ENCODE data around the gene OR13H1. TPM values are rescaled to one million over a fixed set of nuclear protein-coding genes. Genes with fewer than 3 reads are reported as not detected.
"Not testable (repeated sequence)": the region's sequence is repeated elsewhere in the genome, so short reads cannot be mapped to it uniquely, and the experiment has no call there.

OR13H1 gene
- not detected for polyA plus RNA-seq (ENCODE audit: insufficient read length in 4 of 4)

- no peak for DNase-seq (ENCODE audit: low read depth in 4 of 4, low spot score in 2 of 4)
These were observed at the start of gene OR13H1 for GRCh38 chrX:131543774-131544173. OR13H1 (plus strand) TSS chrX:131544074; CDS start chrX:131544074, 0 bp downstream.

- DNase-seq (ENCODE audit: low read depth in 4 of 4, low spot score in 2 of 4) = not testable (repeated sequence)
These were observed 42.3 kb upstream of the OR13H1 start for GRCh38 chrX:131501556-131501955.

GRCh38 chrX:131513159-131513914, 30.5 kb upstream of the OR13H1 start:
- no peak for DNase-seq (ENCODE audit: low read depth in 4 of 4, low spot score in 2 of 4)

- no peak for DNase-seq (ENCODE audit: low read depth in 4 of 4, low spot score in 2 of 4)
These were observed 22.1 kb upstream of the OR13H1 start for GRCh38 chrX:131521824-131522223.

- DNase-seq (ENCODE audit: low read depth in 4 of 4, low spot score in 2 of 4) = no peak
These were observed 344 bp downstream of the OR13H1 start for GRCh38 chrX:131544218-131544617.

GRCh38 chrX:131549011-131549410, 5.1 kb downstream of the OR13H1 start:
- no peak for DNase-seq (ENCODE audit: low read depth in 4 of 4, low spot score in 2 of 4)

GRCh38 chrX:131552453-131552852, 8.6 kb downstream of the OR13H1 start:
- DNase-seq (ENCODE audit: low read depth in 4 of 4, low spot score in 2 of 4) = not testable (repeated sequence)

GRCh38 chrX:131558562-131558961, 14.7 kb downstream of the OR13H1 start:
- no peak for DNase-seq (ENCODE audit: low read depth in 4 of 4, low spot score in 2 of 4)

- no peak for DNase-seq (ENCODE audit: low read depth in 4 of 4, low spot score in 2 of 4)
These were observed 20.8 kb downstream of the OR13H1 start for GRCh38 chrX:131564553-131565229.

- DNase-seq (ENCODE audit: low read depth in 4 of 4, low spot score in 2 of 4) = no peak
These were observed 22.0 kb downstream of the OR13H1 start for GRCh38 chrX:131565909-131566308.

- DNase-seq (ENCODE audit: low read depth in 4 of 4, low spot score in 2 of 4) = no peak
These were observed 27.5 kb downstream of the OR13H1 start for GRCh38 chrX:131571348-131571747.

- DNase-seq (ENCODE audit: low read depth in 4 of 4, low spot score in 2 of 4) = no peak
These were observed 28.6 kb downstream of the OR13H1 start for GRCh38 chrX:131572372-131573014.

- no peak for DNase-seq (ENCODE audit: low read depth in 4 of 4, low spot score in 2 of 4)
These were observed 33.5 kb downstream of the OR13H1 start for GRCh38 chrX:131577413-131577812.

GRCh38 chrX:131577999-131578734, 34.3 kb downstream of the OR13H1 start:
- no peak for DNase-seq (ENCODE audit: low read depth in 4 of 4, low spot score in 2 of 4)

GRCh38 chrX:131578735-131579367, 35.0 kb downstream of the OR13H1 start:
- not testable (repeated sequence) for DNase-seq (ENCODE audit: low read depth in 4 of 4, low spot score in 2 of 4)

GRCh38 chrX:131588995-131589394, 45.1 kb downstream of the OR13H1 start:
- DNase-seq (ENCODE audit: low read depth in 4 of 4, low spot score in 2 of 4) = no peak
